OCI-LY7 (cell line): ENCODE measurements around the gene SULT1A2.

Experiments used
- CTCF ChIP-seq: fragments of 200-600 bp; sonication (generic); conservative IDR thresholded peaks from 2 replicates; pipeline ENCODE4 v1.5.1; 2014; ENCODE audit warnings: mild to moderate bottlenecking, antibody characterized with exemption, low read length, moderate library complexity, mixed read lengths
- EZH2phosphoT487 ChIP-seq: fragments of 200-600 bp; sonication (generic); IDR thresholded peaks from 2 replicates; pipeline ENCODE4 v1.6.1; 2018; ENCODE audit warnings: low read depth, borderline replicate concordance, mild to moderate bottlenecking, mixed run types, antibody characterized with exemption, low read length, moderate library complexity, mixed read lengths

GRCh38 chr16:28592979-28593553, 3.8 kb downstream of the SULT1A2 start:
- no peak for TF ChIP-seq CTCF
- TF ChIP-seq EZH2phosphoT487 = no peak
